Smooth muscle cell (in vitro differentiated cells): ENCODE data around the gene TPPP2. TPM values are rescaled to one million over a fixed set of nuclear protein-coding genes. Genes with fewer than 3 reads are reported as not detected.

ENCODE experiments used
- DNase-seq: peaks from one replicate; lab custom pipeline; 2025; ENCODE audit not compliant: unreplicated experiment; lab: John Stamatoyannopoulos, UW
- H2AFZ ChIP-seq: fragments of 200-600 bp; sonication (generic); 2 replicates; pipeline ENCODE4 v1.6.0; 2016; ENCODE audit warnings: antibody characterized with exemption, low read depth, mild to moderate bottlenecking
- H3F3A ChIP-seq: fragments of 200-600 bp; sonication (generic); 2 replicates; pipeline ENCODE4 v1.6.0; 2017; ENCODE audit warnings: antibody characterized with exemption, low read depth
- H3K27ac ChIP-seq: fragments of 200-600 bp; sonication (generic); 2 replicates; pipeline ENCODE4 v1.5.1; 2016; ENCODE audit warnings: low read depth, mild to moderate bottlenecking
- H3K27me3 ChIP-seq: fragments of 200-600 bp; sonication (generic); 2 replicates; pipeline ENCODE4 v1.6.1; 2016; ENCODE audit warnings: low read depth, mild to moderate bottlenecking
- H3K36me3 ChIP-seq: fragments of 200-600 bp; sonication (generic); 2 replicates; pipeline ENCODE4 v1.5.1; 2016; ENCODE audit warnings: low read depth
- H3K4me1 ChIP-seq: fragments of 200-600 bp; sonication (generic); 2 replicates; pipeline ENCODE4 v1.5.1; 2016; ENCODE audit warnings: low read depth
- H3K4me2 ChIP-seq: fragments of 200-600 bp; sonication (generic); 2 replicates; pipeline ENCODE4 v1.6.0; 2016; ENCODE audit warnings: mild to moderate bottlenecking
- H3K4me3 ChIP-seq: fragments of 200-600 bp; sonication (generic); 2 replicates; pipeline ENCODE4 v1.5.1; 2016; ENCODE audit warnings: mild to moderate bottlenecking
- H3K79me2 ChIP-seq: fragments of 200-600 bp; sonication (generic); 2 replicates; pipeline ENCODE4 v1.6.0; 2016; ENCODE audit warnings: low read depth, mild to moderate bottlenecking
- H3K9ac ChIP-seq: fragments of 200-600 bp; sonication (generic); 2 replicates; pipeline ENCODE4 v1.6.0; 2016; ENCODE audit warnings: low read depth
- H3K9me3 ChIP-seq: fragments of 200-600 bp; sonication (generic); replicated peaks from 2 replicates; pipeline ENCODE4 v1.5.1; 2016; ENCODE audit warnings: low read depth
- H4K20me1 ChIP-seq: fragments of 200-600 bp; sonication (generic); 2 replicates; pipeline ENCODE4 v1.6.0; 2016; ENCODE audit warnings: low read depth
- CTCF ChIP-seq: fragments of 200-600 bp; sonication (generic); IDR thresholded peaks from 2 replicates; pipeline ENCODE4 v1.5.1; 2017; ENCODE audit warnings: borderline replicate concordance, mild to moderate bottlenecking, antibody characterized with exemption; ENCODE audit not compliant: insufficient read depth, poor library complexity, severe bottlenecking
- WGBS: methylation state at CpG from one replicate; pipeline ENCODE4 v1.1.7; 2016; ENCODE audit warnings: low lambda C conversion rate; 5-methylcytosine and 5-hydroxymethylcytosine counted together
- polyA plus RNA-seq: library from polyadenylated mRNA; unstranded; fragments of >200 nt; fragmentation: Nextera tagmentation; extraction: Ambion mirVana; gene quantifications from 2 replicates; pipeline ENCODE4 v1.2.1, GENCODE V29; 2016
- total RNA-seq: library from RNA; depleted of rRNA; stranded (reverse); fragments of >200 nt; gene quantifications from 2 replicates; pipeline ENCODE4 v1.2.3, GENCODE V29; 2014

The TPPP2 gene
- total and polyA plus RNA-seq, 2 experiments from 2014 or later = 0.70 TPM; not detected in 1

GRCh38 chr14:21016413-21017190 is 13.4 kb upstream of the TPPP2 start:
- Histone ChIP-seq H3K9ac (no peak overlapping the region), H3K79me2 (peaks cover 6% of the 10 kb centered on the region), H4K20me1 (peaks cover 3% of the 10 kb centered on the region), H3K9me3 (no peaks in the 10 kb centered on the region), H3K4me3 (no peak overlapping the region), H3F3A (peaks cover 4% of the 10 kb centered on the region), H3K4me2 (no peak overlapping the region), H3K4me1 (no peaks in the 10 kb centered on the region), H3K27me3 (no peaks in the 10 kb centered on the region), H3K36me3 (no peaks in the 10 kb centered on the region), H3K27ac (no peak overlapping the region), H2AFZ (no peak overlapping the region)
- DNase-seq = no peak
- no peak for TF ChIP-seq CTCF
- 85% methylated on average over 9 of the region's 9 CpGs for WGBS

- H3K9ac ChIP-seq = no peak overlapping the region
- 61% methylated on average over 28 of the region's 28 CpGs for WGBS
- H3K4me1 ChIP-seq = no peaks in the 10 kb centered on the region
- H4K20me1 ChIP-seq = peaks cover 3% of the 10 kb centered on the region
- H3K79me2 ChIP-seq = no peaks in the 10 kb centered on the region
- H3K9me3 ChIP-seq = no peaks in the 10 kb centered on the region
- H3K4me3 ChIP-seq = no peak overlapping the region
- H3K27me3 ChIP-seq = no peaks in the 10 kb centered on the region
- H2AFZ ChIP-seq = no peak overlapping the region
- DNase-seq = no peak
- TF ChIP-seq CTCF = no peak
- H3K4me2 ChIP-seq = no peak overlapping the region
- no peaks in the 10 kb centered on the region for H3K36me3 ChIP-seq
- peaks cover 4% of the 10 kb centered on the region for H3F3A ChIP-seq
- H3K27ac ChIP-seq = no peak overlapping the region
Measured at GRCh38 chr14:21017528-21018245, 12.3 kb upstream of the TPPP2 start.

GRCh38 chr14:21018286-21018685 is 11.7 kb upstream of the TPPP2 start:
- H3K79me2 ChIP-seq = no peaks in the 10 kb centered on the region
- no peaks in the 10 kb centered on the region for H3K27me3 ChIP-seq
- H4K20me1 ChIP-seq = peaks cover 3% of the 10 kb centered on the region
- no peak overlapping the region for H3K4me2 ChIP-seq
- no peak for TF ChIP-seq CTCF
- DNase-seq = no peak
- 93% methylated on average over 7 of the region's 7 CpGs for WGBS
- no peaks in the 10 kb centered on the region for H3K36me3 ChIP-seq
- H3K9ac ChIP-seq = no peak overlapping the region
- H3K27ac ChIP-seq = no peak overlapping the region
- no peaks in the 10 kb centered on the region for H3K4me1 ChIP-seq
- H3K4me3 ChIP-seq = no peak overlapping the region
- H3F3A ChIP-seq = peaks cover 4% of the 10 kb centered on the region
- H3K9me3 ChIP-seq = no peaks in the 10 kb centered on the region
- no peak overlapping the region for H2AFZ ChIP-seq
